Muscle layer of duodenum (tissue), 2 donors: ENCODE data around the gene AMOTL2.

Experiments used
- H3K27ac ChIP-seq: one replicate; pipeline ENCODE4 v1.7.0; 2013; ENCODE audit warnings: mild to moderate bottlenecking, low read length
- H3K27me3 ChIP-seq: one replicate; pipeline ENCODE4 v1.7.0; 2013; ENCODE audit warnings: low read depth, mild to moderate bottlenecking, control low read depth, low read length
- H3K36me3 ChIP-seq, 2 donors: one replicate each; pipeline ENCODE4 v1.7.0; 2013; ENCODE audit warnings: low read length in 2 of 2, control low read depth in 1 of 2, mild to moderate bottlenecking in 1 of 2; ENCODE audit not compliant: insufficient read depth in 2 of 2, control insufficient read depth in 1 of 2
- H3K4me1 ChIP-seq, 2 donors: one replicate each; pipeline ENCODE4 v1.7.0; 2013; ENCODE audit warnings: low read length in 2 of 2, mild to moderate bottlenecking in 2 of 2, control low read depth in 1 of 2, moderate library complexity in 1 of 2; ENCODE audit not compliant: insufficient read depth in 2 of 2, control insufficient read depth in 1 of 2
- H3K4me3 ChIP-seq, 2 donors: one replicate each; pipeline ENCODE4 v1.7.0; 2013; ENCODE audit warnings: low read length in 2 of 2, low read depth in 1 of 2, mild to moderate bottlenecking in 1 of 2
- H3K9me3 ChIP-seq, 2 donors: one replicate each; pipeline ENCODE4 v1.7.0; 2013; ENCODE audit warnings: low read length in 2 of 2, control low read depth in 1 of 2, mild to moderate bottlenecking in 1 of 2; ENCODE audit not compliant: control insufficient read depth in 1 of 2
- donor health status: healthy.

AMOTL2 gene

GRCh38 chr3:134327594-134327975 lies 46.7 kb downstream of the AMOTL2 start:
- Histone ChIP-seq H3K4me3 (no peak overlapping the region), H3K4me1 (peaks cover 10 to 36% of the 10 kb centered on the region in 2 donors), H3K27ac (peak overlapping the region; percentile 48)

GRCh38 chr3:134326760-134327593 lies 47.3 kb downstream of the AMOTL2 start:
- H3K27me3 ChIP-seq, result no peaks in the 10 kb centered on the region
- no peaks in the 10 kb centered on the region for H3K36me3 ChIP-seq
- no peak overlapping the region for H3K4me3 ChIP-seq
- H3K4me1 ChIP-seq, result peaks cover 8 to 33% of the 10 kb centered on the region in 2 donors
- peak overlapping the region; percentile 48 for H3K27ac ChIP-seq
- H3K9me3 ChIP-seq, result no peaks in the 10 kb centered on the region

More at GRCh38 chr3:134327594-134327975, 46.7 kb downstream of the AMOTL2 start:
- no peaks in the 10 kb centered on the region for H3K9me3 ChIP-seq
- H3K27me3 ChIP-seq, result no peaks in the 10 kb centered on the region
- H3K36me3 ChIP-seq, result no peaks in the 10 kb centered on the region

GRCh38 chr3:134326126-134326525 lies 48.1 kb downstream of the AMOTL2 start:
- Histone ChIP-seq H3K36me3 (no peaks in the 10 kb centered on the region), H3K4me3 (no peak overlapping the region), H3K4me1 (peaks cover 4 to 24% of the 10 kb centered on the region in 2 donors), H3K9me3 (no peaks in the 10 kb centered on the region), H3K27ac (no peak overlapping the region), H3K27me3 (no peaks in the 10 kb centered on the region)

GRCh38 chr3:134325706-134326105 lies 48.5 kb downstream of the AMOTL2 start:
- H3K9me3 ChIP-seq, result no peaks in the 10 kb centered on the region
- H3K4me3 ChIP-seq, result no peak overlapping the region
- no peaks in the 10 kb centered on the region for H3K36me3 ChIP-seq
- H3K27ac ChIP-seq, result no peak overlapping the region
- H3K27me3 ChIP-seq, result no peaks in the 10 kb centered on the region
- peaks cover 1 to 21% of the 10 kb centered on the region in 2 donors for H3K4me1 ChIP-seq

GRCh38 chr3:134325061-134325705 lies 49.1 kb downstream of the AMOTL2 start:
- Histone ChIP-seq H3K27ac (no peak overlapping the region), H3K4me3 (no peak overlapping the region), H3K27me3 (no peaks in the 10 kb centered on the region), H3K4me1 (peaks cover 0 to 21% of the 10 kb centered on the region in 2 donors), H3K9me3 (no peaks in the 10 kb centered on the region), H3K36me3 (no peaks in the 10 kb centered on the region)

GRCh38 chr3:134323966-134324962 lies 50.0 kb downstream of the AMOTL2 start:
- Histone ChIP-seq H3K4me3 (no peak overlapping the region), H3K27me3 (no peaks in the 10 kb centered on the region), H3K36me3 (no peaks in the 10 kb centered on the region), H3K27ac (no peak overlapping the region), H3K4me1 (peaks cover 0 to 21% of the 10 kb centered on the region in 2 donors), H3K9me3 (no peaks in the 10 kb centered on the region)

GRCh38 chr3:134322286-134322685 lies 52.0 kb downstream of the AMOTL2 start:
- no peaks in the 10 kb centered on the region for H3K36me3 ChIP-seq
- H3K4me3 ChIP-seq, result no peak overlapping the region
- H3K27ac ChIP-seq, result no peak overlapping the region
- peaks cover 0 to 14% of the 10 kb centered on the region in 2 donors for H3K4me1 ChIP-seq
- H3K9me3 ChIP-seq, result no peaks in the 10 kb centered on the region
- H3K27me3 ChIP-seq, result no peaks in the 10 kb centered on the region

- Histone ChIP-seq H3K27ac (no peak overlapping the region), H3K36me3 (no peaks in the 10 kb centered on the region), H3K4me1 (peaks cover 0 to 2% of the 10 kb centered on the region in 2 donors), H3K9me3 (no peaks in the 10 kb centered on the region), H3K27me3 (no peaks in the 10 kb centered on the region), H3K4me3 (no peak overlapping the region)
Measured at GRCh38 chr3:134320749-134321148, 53.5 kb downstream of the AMOTL2 start.

GRCh38 chr3:134319931-134320330 lies 54.3 kb downstream of the AMOTL2 start:
- H3K27ac ChIP-seq, result no peak overlapping the region
- no peak overlapping the region for H3K4me3 ChIP-seq
- no peaks in the 10 kb centered on the region for H3K27me3 ChIP-seq
- H3K36me3 ChIP-seq, result no peaks in the 10 kb centered on the region
- peaks cover 0 to 11% of the 10 kb centered on the region in 2 donors for H3K4me1 ChIP-seq
- no peaks in the 10 kb centered on the region for H3K9me3 ChIP-seq

GRCh38 chr3:134318166-134318565 lies 56.1 kb downstream of the AMOTL2 start:
- Histone ChIP-seq H3K36me3 (no peaks in the 10 kb centered on the region), H3K27ac (no peak overlapping the region), H3K9me3 (no peaks in the 10 kb centered on the region), H3K27me3 (no peaks in the 10 kb centered on the region), H3K4me3 (no peak overlapping the region), H3K4me1 (peaks cover 0 to 26% of the 10 kb centered on the region in 2 donors)
